Stimulated activated naive CD8-positive, alpha-beta T cell treated with anti-CD3 and anti-CD28 coated beads, Interleukin-15, Interleukin-2, amounts not matched to agents 100 U/mL and 50 U/mL, for 24 hours (primary cell): ENCODE results near the gene ZNF277.
A peak's percentile ranks its signal among the peaks of the same experiment; 100 is the strongest.

Experiments
- ATAC-seq: fragments of 150-1000 bp; cut with Tn5 transposase; one replicate; pipeline ENCODE4 v1.10.0; 2021
- DNase-seq: peaks from one replicate; pipeline ENCODE4 v3.0.0; 2021

The ZNF277 gene

DNA sequence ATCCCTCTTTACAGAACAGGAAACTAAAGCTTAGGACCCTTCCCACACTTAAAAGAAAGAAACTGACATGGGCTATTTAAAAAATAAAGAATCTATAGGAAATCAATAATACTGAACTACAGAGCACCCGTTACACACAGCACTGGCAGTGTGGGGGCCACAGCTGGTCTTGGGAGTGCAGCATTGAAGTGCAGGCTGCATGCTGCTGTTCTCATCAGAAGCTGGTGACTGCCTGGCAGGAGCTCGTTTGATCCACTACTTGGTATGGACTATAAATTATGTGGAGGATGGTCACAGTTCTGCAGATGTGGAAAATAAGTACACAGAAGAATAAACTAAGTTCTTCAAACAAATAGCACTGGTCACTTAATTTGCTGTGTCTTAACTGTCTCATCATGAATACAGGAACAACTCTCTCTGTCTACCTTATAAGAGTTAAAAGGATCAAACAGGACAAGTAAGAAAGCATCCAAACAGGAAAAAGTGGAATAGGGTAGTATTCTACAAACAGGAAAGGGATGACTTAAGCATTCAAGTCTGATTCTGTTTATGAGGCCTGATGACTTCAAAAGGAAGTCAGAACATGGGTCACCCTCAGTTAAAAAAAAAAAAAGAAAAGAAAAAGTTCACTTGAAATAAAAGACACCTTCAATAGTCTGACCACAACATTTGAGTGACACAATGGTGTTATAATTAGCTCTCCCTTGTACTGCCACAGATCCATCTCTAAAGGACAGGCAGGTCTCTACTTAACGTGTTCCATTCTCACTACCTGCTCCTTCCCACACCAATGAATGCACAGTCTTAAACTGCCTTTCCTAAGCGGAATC lies 21.3 kb upstream of the ZNF277 start:
- DNase-seq (no peak), ATAC-seq (no peak)

GRCh38 chr7:112186300-112186699 lies 20.2 kb upstream of the ZNF277 start:
- no peak for DNase-seq
- no peak for ATAC-seq

- no peak for ATAC-seq
- no peak for DNase-seq
These were observed 18.2 kb upstream of the ZNF277 start for GRCh38 chr7:112188257-112188656.

DNA sequence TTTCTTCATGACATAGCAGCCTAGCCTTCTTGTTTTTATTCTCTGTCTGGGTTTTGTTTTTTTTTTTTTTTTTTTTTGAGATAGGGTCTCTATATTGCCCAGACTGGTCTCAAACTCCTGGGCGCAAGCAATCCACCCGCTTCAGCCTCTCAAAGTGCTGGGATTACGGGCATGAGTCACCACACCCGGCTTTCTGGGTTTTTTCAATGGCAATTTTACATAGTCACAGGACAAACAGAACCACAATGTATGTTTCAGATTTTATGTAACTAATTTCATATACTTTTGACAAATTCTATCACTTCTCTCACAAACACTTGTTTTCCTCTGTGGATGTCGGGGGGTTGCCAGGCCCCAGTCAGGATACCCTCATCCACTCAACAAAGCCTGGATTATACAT lies 16.8 kb upstream of the ZNF277 start:
- no peak for DNase-seq
- ATAC-seq = no peak

GRCh38 chr7:112190120-112190519 lies 16.4 kb upstream of the ZNF277 start:
- DNase-seq (no peak), ATAC-seq (no peak)

- ATAC-seq (peak; percentile 72), DNase-seq (no peak)
These were observed 14.0 kb upstream of the ZNF277 start for GRCh38 chr7:112192236-112193154.

DNA sequence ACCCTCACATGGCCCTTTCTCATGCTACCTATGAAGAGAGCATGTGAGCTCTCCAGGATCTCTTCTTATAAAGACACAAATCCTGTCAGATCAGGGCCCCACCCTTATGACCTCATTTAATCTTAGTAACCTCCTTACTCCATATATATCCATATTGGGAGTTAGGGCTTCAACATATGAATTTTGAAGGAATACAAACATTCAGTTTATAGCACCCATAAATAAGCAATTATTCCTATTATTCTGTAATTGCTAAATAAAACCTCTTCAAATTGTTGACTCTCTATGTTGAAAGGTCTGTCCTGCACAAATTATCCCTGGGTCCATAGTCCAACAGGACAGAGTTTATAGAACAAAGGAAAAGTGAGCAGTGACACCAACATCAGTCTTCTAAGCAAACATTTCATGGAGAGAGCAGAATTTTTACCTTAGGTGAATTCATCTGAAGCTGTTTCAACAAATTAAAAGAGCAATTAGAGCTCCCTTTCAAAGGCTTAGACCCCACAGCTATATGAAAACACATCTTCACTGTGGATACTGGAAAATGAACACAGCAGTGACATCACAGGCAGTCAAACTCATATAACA lies 12.5 kb upstream of the ZNF277 start:
- ATAC-seq (no peak), DNase-seq (no peak)

DNA sequence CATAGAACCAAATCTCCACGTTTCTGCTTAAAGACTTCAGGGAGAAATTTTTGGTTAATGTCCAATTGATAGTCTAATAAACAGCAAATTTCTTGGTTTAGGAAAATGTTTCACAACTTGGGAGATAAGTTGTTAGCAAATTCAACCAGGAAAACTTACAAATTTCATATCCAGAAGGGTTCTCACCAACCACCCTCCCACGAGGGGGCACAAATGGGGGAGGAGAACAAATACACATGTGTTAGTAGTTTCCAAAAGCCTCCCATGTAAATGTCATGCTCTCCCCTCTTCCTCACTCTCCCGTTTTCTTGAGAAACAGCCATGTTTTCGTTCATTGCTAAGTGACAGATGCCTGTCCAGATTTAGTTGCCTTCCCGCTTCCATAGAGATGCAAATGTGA lies 10.8 kb upstream of the ZNF277 start:
- no peak for DNase-seq
- ATAC-seq = no peak

- ATAC-seq (no peak), DNase-seq (no peak)
These were observed 9.2 kb upstream of the ZNF277 start for GRCh38 chr7:112197322-112197721.

DNA sequence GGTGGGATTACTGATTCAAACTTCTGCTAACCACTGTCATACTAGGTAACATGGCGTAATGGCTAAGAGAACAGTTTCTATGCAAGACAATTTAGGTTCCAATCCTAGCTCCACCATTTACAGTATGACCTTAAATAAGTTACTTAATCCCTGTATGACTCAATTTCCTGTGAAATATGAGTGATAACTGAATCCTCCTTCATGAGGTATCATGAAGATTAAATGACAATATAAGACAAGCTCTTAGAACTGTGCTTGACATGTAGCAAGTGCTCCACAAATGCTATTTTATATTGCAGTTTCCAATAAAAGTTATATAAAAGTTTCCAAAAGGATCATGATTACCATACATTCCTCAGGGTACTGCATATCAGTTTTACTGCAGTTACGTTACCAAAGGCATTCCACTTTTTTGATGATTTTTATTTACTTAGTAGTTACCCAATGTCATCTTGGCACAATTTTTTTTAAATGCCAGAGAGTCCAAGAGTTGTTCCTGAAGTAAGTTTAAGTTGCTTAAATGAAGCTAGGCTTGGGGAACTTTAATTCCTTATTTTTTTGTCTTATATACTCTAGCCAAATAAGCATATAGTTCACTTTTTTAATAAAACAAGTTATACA lies 7.3 kb upstream of the ZNF277 start:
- DNase-seq (no peak), ATAC-seq (peak; percentile 56)

GRCh38 chr7:112199672-112200071 lies 6.8 kb upstream of the ZNF277 start:
- ATAC-seq (no peak), DNase-seq (no peak)

- ATAC-seq (no peak), DNase-seq (no peak)
These were observed 5.1 kb upstream of the ZNF277 start for GRCh38 chr7:112201411-112201810.

DNA sequence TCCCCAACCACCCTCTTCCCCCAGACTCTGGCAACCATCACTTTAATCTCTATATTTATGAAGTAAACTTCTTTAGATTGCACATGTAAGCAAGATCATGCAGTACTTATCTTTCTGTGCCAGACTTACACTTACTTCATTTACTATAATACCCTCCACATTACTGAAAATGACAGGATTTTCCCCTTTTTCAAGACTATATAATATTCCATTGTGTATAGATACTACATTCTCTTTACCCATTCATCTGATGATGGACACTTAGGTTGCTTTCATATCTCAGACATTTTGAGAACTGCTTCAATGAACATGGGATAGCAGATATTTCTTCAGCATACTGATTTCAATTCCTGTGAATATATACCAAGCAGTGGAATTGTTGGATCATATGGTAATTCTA lies 4.7 kb upstream of the ZNF277 start:
- ATAC-seq (no peak), DNase-seq (no peak)

DNA sequence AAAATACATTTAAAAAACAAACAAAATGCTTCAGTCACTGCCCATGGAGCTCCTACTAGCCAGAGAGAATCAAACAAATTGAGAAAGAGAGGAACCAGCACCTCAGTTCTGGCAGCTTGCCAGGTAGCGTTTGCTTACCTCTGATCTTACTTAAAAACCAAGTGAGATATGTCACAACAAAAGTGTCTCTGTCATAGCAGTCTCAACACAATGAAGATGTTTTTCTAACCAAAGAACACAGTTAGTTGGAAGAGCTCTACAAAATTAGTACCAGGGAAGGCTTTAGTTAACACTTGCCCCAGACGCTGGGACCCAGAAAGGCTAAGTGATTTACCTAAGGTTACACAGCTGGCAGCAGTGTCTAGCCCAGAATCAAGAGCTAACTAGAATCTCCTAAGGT lies 3.7 kb upstream of the ZNF277 start:
- DNase-seq = no peak

DNA sequence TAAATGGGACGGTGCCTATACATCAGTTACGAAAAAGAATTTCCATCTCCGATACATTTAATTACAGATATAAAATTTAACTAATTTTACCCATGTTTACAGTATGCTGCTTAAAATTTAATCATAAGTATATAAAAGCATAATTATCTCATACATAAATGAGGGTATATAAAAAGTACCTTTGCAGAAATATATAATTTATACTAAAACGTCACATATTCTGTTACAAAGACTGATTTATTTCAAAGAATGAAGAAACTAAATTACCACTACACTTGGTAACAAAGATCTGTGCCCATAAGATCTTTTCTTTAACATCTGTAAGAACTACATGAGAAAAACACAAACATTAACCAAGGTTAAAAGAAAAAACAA lies 3.1 kb upstream of the ZNF277 start:
- no peak for DNase-seq
- no peak for ATAC-seq

More for the DNA sequence above, 3.7 kb upstream of the ZNF277 start:
- ATAC-seq = no peak

- DNase-seq = no peak
- ATAC-seq = no peak
These were observed 1.8 kb upstream of the ZNF277 start for GRCh38 chr7:112204499-112205342.

DNA sequence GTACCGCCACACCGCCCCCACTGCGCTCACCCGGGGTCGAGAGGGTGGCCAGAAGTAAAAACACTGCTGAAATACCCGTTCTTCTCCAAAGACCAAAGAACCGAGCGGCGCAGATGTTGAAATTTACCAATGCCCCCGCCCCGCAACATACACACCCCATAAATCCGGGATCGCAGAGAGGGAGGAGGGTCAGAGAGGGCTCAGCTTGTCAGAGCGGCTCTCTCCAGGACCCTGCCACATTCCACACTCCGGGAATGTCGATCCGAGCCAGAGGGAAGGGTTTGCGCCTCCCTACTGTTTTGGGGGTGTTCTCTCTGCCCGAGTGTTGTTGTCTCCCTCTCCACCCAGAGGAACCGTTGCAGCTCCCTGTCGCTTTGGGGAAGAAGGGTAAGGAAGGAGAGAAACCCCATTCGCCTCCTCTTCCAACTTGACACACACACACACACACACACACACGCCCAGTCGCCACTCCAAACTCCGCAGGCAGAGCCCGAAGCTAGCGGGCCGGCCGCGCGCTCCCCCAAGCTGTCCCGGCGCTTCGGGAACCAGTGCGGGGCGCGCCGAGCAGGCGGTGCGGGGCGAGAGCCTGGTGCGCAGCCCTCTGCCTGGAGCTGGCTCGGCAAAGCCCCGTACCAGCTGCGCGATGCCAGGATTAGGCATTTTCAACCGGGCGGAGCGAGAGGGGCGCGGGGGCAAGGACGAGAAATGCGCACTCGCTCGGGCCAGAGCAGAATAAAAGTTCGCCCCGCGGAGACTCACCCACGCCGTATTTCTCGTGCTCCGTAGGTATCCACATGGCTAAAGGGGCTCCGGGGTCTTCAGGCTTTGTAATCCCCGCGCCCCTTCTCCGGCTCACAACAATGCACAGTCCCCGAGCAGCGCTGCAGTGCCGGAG lies 905 bp upstream of the ZNF277 start:
- peak; percentile 39 for DNase-seq
- ATAC-seq = peak; percentile 2

DNA sequence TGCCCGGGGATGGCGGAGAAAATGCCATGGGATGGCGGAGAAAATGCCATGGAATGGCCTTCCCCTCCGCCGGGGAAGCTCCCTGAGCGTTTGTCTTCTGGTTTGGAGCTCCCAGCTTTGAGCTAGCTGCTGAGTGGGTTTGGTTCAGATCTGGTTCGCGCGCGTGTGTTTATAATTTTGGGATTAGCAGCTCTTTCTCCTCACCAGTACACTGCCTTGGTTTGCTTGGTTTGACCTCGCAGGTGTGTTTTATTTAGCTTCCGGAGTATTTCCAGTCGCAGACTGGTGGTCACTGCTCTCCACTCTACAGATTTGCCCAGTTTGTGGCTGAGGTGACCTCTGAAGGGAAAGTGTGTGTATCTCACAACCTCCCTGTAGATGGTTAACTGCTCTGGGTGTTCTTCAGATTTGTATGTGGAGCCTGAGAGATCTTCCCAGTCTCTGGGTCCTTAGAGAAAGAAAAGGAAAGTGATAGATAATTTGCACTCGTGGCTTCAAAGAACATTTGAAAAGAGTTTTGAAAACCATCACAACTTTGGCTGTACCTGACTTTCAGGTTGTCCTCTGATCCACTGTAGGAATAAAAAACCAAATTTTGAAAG lies 597 bp downstream of the ZNF277 start:
- ATAC-seq (no peak), DNase-seq (no peak)

- ATAC-seq (no peak), DNase-seq (no peak)
These were observed 1.3 kb downstream of the ZNF277 start for GRCh38 chr7:112207765-112208164.

GRCh38 chr7:112211348-112211907 lies 4.9 kb downstream of the ZNF277 start:
- no peak for ATAC-seq
- DNase-seq = no peak
